Gastroesophageal sphincter (tissue), 4 donors: ENCODE data around the gene ZC3H10. TPM values are rescaled to one million over a fixed set of nuclear protein-coding genes. Genes with fewer than 3 reads are reported as not detected.
"Not testable (repeated sequence)": the region's sequence is repeated elsewhere in the genome, so short reads cannot be mapped to it uniquely, and the experiment has no call there.

Experiments
- ATAC-seq: fragments of 150-250 bp; one replicate; pipeline ENCODE4 v1.9.1; 2016; ENCODE audit warnings: mild to moderate bottlenecking, moderate library complexity
- H3K27ac ChIP-seq, 4 donors: fragments of 200-600 bp; sonication (generic) in 3 of 4; 1 replicate in 3 of 4; 2 replicates in 1 of 4; pipeline ENCODE4 v1.5.1; 2016 to 2019
- H3K27me3 ChIP-seq: fragments of 200-600 bp; sonication (generic); one replicate; pipeline ENCODE4 v1.5.1; 2019
- H3K36me3 ChIP-seq, 2 donors: fragments of 200-600 bp; sonication (generic); one replicate each; pipeline ENCODE4 v1.5.1; 2019; ENCODE audit warnings: control low read depth in 1 of 2
- H3K4me1 ChIP-seq, 3 donors: fragments of 200-600 bp; sonication (generic); 1 replicate in 2 of 3; 2 replicates in 1 of 3; pipeline ENCODE4 v1.5.1; 2016 to 2019; ENCODE audit warnings: control low read depth in 2 of 3
- H3K4me3 ChIP-seq, 2 donors: fragments of 200-600 bp; sonication (generic); one replicate each; pipeline ENCODE4 v1.5.1; 2019; ENCODE audit warnings: mild to moderate bottlenecking in 1 of 2, moderate library complexity in 1 of 2
- H3K9me3 ChIP-seq, 3 donors: fragments of 200-600 bp; sonication (generic); one replicate each; pipeline ENCODE4 v1.5.1; 2017 to 2019; ENCODE audit warnings: control low read depth in 2 of 3
- EP300 ChIP-seq: sonication (generic); formaldehyde crosslinking; IDR thresholded peaks from one replicate; pipeline ENCODE4 v1.6.1; 2017; ENCODE audit warnings: antibody characterized with exemption, mild to moderate bottlenecking
- POLR2A ChIP-seq, 2 donors: fragments of 450-650 bp; IDR thresholded peaks; one replicate each; pipeline ENCODE4 v1.6.1; 2017; ENCODE audit warnings: antibody characterized with exemption in 2 of 2, mild to moderate bottlenecking in 2 of 2, moderate library complexity in 1 of 2
- POLR2AphosphoS5 ChIP-seq: sonication (generic); formaldehyde crosslinking; IDR thresholded peaks from one replicate; pipeline ENCODE4 v1.6.1; 2017; ENCODE audit warnings: antibody characterized with exemption
- WGBS, 2 donors: methylation state at CpG; one replicate each; pipeline ENCODE4 v1.1.5; 2018; ENCODE audit warnings: low coverage in 1 of 2; 5-methylcytosine and 5-hydroxymethylcytosine counted together
- total RNA-seq, 4 donors: library from RNA; depleted of rRNA; stranded (reverse); fragments of >200 nt; gene quantifications; one replicate each; pipeline ENCODE4 v1.1.0, GENCODE V29; 2016
- TF ChIP-seq, protein P1 (sequence below), 4 experiments: fragments of 200-600 bp in 2 of 4; fragments of 450-650 bp in 2 of 4; sonication (generic) in 1 of 4; IDR thresholded peaks; one replicate each; pipeline ENCODE4 v1.5.1; 2017 to 2019; ENCODE audit warnings: antibody characterized with exemption in 4 of 4, mild to moderate bottlenecking in 2 of 4, moderate library complexity in 2 of 4

ZC3H10 gene
- total RNA-seq, 4 donors from 2014 or later, result 5.0 to 7.4 (median 5.8) TPM

DNA sequence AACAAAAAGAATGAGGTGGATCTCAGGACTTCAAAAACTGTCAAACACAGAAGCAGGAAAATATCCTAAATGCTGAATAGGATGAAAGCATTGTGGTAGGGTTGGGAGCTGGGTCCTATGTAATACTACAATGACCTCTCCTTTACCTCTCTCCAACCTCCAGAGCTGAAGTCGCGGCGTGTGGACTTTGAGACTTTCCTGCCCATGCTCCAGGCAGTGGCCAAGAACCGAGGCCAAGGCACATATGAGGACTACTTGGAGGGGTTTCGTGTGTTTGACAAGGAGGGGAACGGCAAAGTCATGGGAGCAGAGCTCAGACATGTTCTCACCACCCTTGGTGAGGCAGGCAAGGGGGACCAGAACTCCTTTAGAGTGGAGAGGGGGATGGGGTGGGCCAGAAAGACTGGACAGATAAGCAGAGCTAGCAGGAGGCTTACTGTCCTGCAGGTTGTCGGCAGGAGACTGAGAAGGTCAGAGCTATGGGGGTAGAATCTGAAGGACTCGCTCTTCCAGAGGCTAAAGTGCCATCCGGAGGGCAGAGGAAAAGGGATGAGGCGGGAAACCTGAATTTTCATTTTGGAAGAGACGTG, 37.3 kb downstream of the ZC3H10 start:
- Histone ChIP-seq H3K4me3 (no peak overlapping the region), H3K4me1 (peaks cover 3 to 60% (median 17%) of the 10 kb centered on the region in 3 donors), H3K27ac (peak overlapping the region in 1 of 4 donors; percentile 96), H3K9me3 (no peaks in the 10 kb centered on the region), H3K27me3 (no peaks in the 10 kb centered on the region), H3K36me3 (peaks cover 0 to 10% of the 10 kb centered on the region in 2 donors)
- 87 to 92% methylated on average over 5 to 8 of the region's 11 CpGs for WGBS, 2 donors
- no peak for ATAC-seq
- TF ChIP-seq EP300, result no peak
- TF ChIP-seq POLR2AphosphoS5, result no peak
- TF ChIP-seq, protein P1, sequence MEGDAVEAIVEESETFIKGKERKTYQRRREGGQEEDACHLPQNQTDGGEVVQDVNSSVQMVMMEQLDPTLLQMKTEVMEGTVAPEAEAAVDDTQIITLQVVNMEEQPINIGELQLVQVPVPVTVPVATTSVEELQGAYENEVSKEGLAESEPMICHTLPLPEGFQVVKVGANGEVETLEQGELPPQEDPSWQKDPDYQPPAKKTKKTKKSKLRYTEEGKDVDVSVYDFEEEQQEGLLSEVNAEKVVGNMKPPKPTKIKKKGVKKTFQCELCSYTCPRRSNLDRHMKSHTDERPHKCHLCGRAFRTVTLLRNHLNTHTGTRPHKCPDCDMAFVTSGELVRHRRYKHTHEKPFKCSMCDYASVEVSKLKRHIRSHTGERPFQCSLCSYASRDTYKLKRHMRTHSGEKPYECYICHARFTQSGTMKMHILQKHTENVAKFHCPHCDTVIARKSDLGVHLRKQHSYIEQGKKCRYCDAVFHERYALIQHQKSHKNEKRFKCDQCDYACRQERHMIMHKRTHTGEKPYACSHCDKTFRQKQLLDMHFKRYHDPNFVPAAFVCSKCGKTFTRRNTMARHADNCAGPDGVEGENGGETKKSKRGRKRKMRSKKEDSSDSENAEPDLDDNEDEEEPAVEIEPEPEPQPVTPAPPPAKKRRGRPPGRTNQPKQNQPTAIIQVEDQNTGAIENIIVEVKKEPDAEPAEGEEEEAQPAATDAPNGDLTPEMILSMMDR (IDR thresholded peaks at IDR 0.05), result no peak
- TF ChIP-seq POLR2A (IDR thresholded peaks at IDR 0.05), result no peak

DNA sequence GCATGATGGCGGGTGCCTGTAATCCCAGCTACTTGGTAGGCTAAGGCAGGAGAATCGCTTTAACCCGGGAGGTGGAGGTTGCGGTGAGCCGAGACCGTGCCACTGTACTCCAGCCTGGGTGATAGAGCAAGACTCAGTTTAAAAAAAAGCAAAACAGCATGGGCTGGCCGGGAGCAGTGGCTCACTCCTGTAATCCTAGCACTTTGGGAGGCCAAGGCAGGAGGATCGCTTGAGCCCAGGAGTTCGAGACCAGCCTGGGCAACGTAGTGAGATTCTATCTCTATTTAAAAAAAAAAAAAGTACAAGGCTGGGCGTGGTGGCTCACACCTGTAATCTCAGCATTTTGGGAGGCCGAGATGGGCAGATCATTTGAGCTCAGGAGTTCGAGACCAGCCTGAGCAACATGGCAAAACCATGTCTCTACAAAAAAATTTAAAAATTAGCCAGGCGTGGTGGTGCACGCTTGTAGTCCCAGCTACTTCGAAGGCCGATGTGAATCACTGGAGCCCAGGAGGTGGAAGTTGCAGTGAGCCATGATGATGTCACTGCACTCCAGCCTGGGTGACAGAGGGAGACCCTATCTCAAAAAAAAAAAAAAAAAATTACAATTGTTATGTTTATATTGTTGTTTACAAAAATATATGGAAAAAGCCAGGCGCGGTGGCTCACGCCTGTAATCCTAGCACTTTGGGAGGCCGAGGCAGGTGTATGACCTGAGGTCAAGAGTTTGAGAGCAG, 38.6 kb downstream of the ZC3H10 start:
- H3K27me3 ChIP-seq, H3K9me3 ChIP-seq, ATAC-seq: not testable (repeated sequence)
- WGBS, 2 donors, result 80% methylated on average over 10 to 15 of the region's 21 CpGs
- Histone ChIP-seq H3K27ac (peak overlapping the region; percentile 93 to 99 (median 98)), H3K4me1 (peaks cover 1 to 60% (median 21%) of the 10 kb centered on the region in 3 donors), H3K4me3 (peak overlapping the region; percentile 71 to 82), H3K36me3 (peaks cover 0 to 22% of the 10 kb centered on the region in 2 donors)

DNA sequence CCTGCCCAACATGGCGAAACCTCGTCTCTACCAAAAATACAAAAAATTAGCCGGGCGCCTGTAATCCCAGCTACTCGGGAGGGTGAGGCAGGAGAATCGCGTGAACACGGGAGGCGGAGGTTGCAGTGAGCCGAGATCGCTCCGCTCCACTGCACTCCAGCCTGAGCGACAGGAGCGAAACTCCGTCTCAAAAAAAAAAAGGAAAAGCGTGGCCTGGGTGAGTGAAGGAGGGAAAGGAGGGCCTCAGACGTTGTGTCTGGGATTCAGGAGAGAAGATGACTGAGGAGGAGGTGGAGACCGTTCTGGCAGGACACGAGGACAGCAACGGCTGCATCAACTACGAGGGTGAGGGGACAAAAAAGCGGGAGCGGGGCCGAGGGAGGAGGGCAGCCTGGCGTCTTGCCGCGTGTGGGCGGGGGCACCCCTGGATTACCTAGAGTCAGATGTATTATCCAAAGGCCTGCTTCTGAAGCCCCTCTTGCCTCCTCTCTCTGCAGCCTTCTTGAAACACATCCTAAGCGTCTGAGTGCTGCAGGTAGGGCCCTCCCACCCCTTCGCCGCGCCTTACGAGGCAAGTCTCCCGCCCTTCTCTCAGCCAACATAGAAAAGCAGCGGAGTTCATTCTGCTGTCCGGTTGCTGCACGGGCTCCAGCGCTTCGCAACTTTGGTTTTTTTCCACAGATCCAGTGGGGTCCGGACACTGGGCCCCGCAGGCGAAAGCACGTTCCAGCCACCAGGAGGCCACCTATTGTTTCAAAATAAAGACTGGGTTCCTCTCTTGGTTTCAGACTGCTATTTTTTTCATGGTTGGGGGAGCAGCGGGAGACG, 39.3 kb downstream of the ZC3H10 start:
- no peak for TF ChIP-seq POLR2A (IDR thresholded peaks at IDR 0.05)
- TF ChIP-seq, protein P1 (IDR thresholded peaks at IDR 0.05), result peak in 3 of 4 experiments; percentile 83 to 97 (median 94)
- peak overlapping the region; percentile 71 to 82 for H3K4me3 ChIP-seq
- H3K4me1 ChIP-seq, result peaks cover 0 to 64% (median 20%) of the 10 kb centered on the region in 3 donors
- no peaks in the 10 kb centered on the region for H3K27me3 ChIP-seq
- peaks cover 0 to 30% of the 10 kb centered on the region in 2 donors for H3K36me3 ChIP-seq
- peak overlapping the region; percentile 93 to 99 (median 98) for H3K27ac ChIP-seq
- no peaks in the 10 kb centered on the region for H3K9me3 ChIP-seq
- peak; percentile 76 for ATAC-seq
- WGBS, 2 donors, result 3 to 16% methylated on average over 3 to 33 of the region's 45 CpGs

DNA sequence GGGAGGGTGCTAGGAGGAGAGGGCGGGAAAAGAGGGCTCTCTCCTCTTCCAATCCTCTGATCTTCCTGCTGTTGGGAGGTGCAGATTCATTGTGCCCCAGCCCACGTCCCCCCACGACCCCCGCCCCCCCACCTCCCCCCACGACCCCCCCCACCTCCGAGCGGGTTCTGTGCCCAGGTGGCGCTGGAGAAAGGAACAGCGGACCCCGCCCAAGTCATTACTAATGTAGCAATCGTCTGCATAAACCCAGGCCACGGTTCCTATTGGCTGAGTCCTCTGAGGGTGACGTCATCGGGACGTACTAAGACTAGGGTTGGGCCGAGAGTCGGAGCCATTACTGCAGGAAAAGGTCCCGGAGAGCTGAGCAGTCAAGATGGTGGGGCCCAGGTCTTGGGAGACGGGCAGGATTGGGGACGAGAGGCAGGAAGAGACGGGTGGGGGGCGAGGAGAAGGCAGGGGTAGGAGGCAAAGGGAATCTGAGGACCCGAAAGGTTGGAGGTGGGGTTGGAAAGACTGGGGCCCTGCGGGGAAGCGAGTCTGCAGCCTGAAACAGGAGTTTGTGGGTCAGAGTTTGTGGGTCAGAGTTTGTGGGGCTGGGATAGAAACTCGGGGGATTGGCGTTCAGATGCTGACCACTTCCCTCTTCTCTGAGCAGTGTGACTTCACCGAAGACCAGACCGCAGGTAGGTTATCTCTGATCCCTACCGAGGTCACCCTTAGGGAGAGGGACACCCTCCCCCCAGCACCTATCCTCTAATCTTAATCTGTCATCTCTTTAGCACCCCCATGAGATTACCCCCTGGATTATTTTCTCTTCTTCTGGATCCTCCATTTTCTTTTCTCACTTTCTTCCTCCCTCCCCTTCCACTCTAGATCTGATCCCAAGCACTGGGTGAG, 40.2 kb downstream of the ZC3H10 start, which contains the start of gene MYL6:
Gene MYL6, plus strand, starts transcription at position 331 of the 897 bp plus-strand sequence. Its CDS starts 43 bp downstream, at position 374.
- Histone ChIP-seq H3K36me3 (peaks cover 0 to 39% of the 10 kb centered on the region in 2 donors), H3K4me1 (peaks cover 0 to 64% (median 19%) of the 10 kb centered on the region in 3 donors), H3K9me3 (no peaks in the 10 kb centered on the region), H3K27me3 (no peaks in the 10 kb centered on the region), H3K4me3 (peak within 1 kb of the TSS; percentile 71 to 82), H3K27ac (peak within 1 kb of the TSS; percentile 93 to 99 (median 98))
- TF ChIP-seq, protein P1 (IDR thresholded peaks at IDR 0.05), result no peak
- TF ChIP-seq POLR2A (IDR thresholded peaks at IDR 0.05), result peak; percentile 99
- peak; percentile 100 for TF ChIP-seq POLR2AphosphoS5
- ATAC-seq, result peak; percentile 92
- WGBS, 2 donors, result 0 to 2% methylated on average over 2 to 19 of the region's 30 CpGs
